Neural progenitor cell (in vitro differentiated cells): ENCODE data around the gene PARPBP.

ENCODE experiments used
- EZH2 ChIP-seq: fragments of 200-600 bp; sonication (generic); IDR thresholded peaks from 2 replicates; pipeline ENCODE4 v1.6.1; 2017; ENCODE audit warnings: antibody characterized with exemption, mild to moderate bottlenecking, moderate library complexity
- TF ChIP-seq, protein P1 (sequence below): fragments of 200-600 bp; sonication (generic); IDR thresholded peaks from 2 replicates; pipeline ENCODE4 v1.5.1; 2017; ENCODE audit warnings: antibody characterized with exemption, mild to moderate bottlenecking

DNA sequence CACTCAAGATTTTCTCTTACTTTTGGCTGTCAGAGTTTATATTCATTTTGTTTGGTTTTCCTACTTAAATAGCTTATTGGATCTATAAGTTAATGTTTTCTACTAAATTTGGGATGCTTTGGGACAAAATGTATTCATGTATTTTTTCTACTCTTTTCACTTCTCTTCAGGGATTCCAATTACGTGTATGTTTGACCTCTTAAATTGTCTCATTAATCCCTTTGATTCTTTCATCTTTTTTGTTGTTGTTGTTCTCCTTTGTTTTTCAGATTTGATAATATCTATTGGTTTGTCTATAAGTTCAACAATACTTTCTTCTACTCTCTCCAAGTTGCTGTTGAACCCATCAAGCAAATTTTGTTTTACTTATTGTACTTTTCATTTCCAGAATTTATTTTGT lies 43.4 kb downstream of the PARPBP start:
- TF ChIP-seq, protein P1, sequence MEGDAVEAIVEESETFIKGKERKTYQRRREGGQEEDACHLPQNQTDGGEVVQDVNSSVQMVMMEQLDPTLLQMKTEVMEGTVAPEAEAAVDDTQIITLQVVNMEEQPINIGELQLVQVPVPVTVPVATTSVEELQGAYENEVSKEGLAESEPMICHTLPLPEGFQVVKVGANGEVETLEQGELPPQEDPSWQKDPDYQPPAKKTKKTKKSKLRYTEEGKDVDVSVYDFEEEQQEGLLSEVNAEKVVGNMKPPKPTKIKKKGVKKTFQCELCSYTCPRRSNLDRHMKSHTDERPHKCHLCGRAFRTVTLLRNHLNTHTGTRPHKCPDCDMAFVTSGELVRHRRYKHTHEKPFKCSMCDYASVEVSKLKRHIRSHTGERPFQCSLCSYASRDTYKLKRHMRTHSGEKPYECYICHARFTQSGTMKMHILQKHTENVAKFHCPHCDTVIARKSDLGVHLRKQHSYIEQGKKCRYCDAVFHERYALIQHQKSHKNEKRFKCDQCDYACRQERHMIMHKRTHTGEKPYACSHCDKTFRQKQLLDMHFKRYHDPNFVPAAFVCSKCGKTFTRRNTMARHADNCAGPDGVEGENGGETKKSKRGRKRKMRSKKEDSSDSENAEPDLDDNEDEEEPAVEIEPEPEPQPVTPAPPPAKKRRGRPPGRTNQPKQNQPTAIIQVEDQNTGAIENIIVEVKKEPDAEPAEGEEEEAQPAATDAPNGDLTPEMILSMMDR, result no peak
- TF ChIP-seq EZH2, result no peak
